Parathyroid adenoma (tissue), 2 donors: ENCODE measurements around the gene PNKP.

Experiments used
- H2AFZ ChIP-seq: fragments of 300-600 bp; sonication (generic); one replicate; pipeline ENCODE4 v1.7.0; 2017; ENCODE audit warnings: antibody characterized with exemption, mild to moderate bottlenecking
- H3K27ac ChIP-seq: fragments of 300-600 bp; sonication (generic); one replicate; pipeline ENCODE4 v1.7.0; 2017
- H3K27me3 ChIP-seq: fragments of 300-600 bp; sonication (generic); one replicate; pipeline ENCODE4 v1.7.0; 2017; ENCODE audit warnings: low read length; ENCODE audit not compliant: control insufficient read depth, insufficient read depth
- H3K36me3 ChIP-seq: fragments of 300-600 bp; sonication (generic); one replicate; pipeline ENCODE4 v1.7.0; 2017; ENCODE audit warnings: low read length; ENCODE audit not compliant: control insufficient read depth, insufficient read depth
- H3K4me1 ChIP-seq: fragments of 300-600 bp; sonication (generic); one replicate; pipeline ENCODE4 v1.7.0; 2017; ENCODE audit warnings: control low read depth
- H3K4me2 ChIP-seq: fragments of 300-600 bp; sonication (generic); one replicate; pipeline ENCODE4 v1.7.0; 2017; ENCODE audit warnings: low read length
- H3K4me3 ChIP-seq: fragments of 300-600 bp; sonication (generic); one replicate; pipeline ENCODE4 v1.7.0; 2017; ENCODE audit warnings: low read depth, low read length
- H3K79me2 ChIP-seq: fragments of 300-600 bp; sonication (generic); one replicate; pipeline ENCODE4 v1.7.0; 2017; ENCODE audit warnings: control low read depth
- H3K9ac ChIP-seq: fragments of 300-600 bp; sonication (generic); one replicate; pipeline ENCODE4 v1.7.0; 2017; ENCODE audit warnings: mild to moderate bottlenecking
- H3K9me3 ChIP-seq: fragments of 300-600 bp; sonication (generic); one replicate; pipeline ENCODE4 v1.7.0; 2017; ENCODE audit warnings: low read length; ENCODE audit not compliant: control insufficient read depth
- CTCF ChIP-seq: fragments of 300-600 bp; sonication (generic); IDR thresholded peaks from one replicate; pipeline ENCODE4 v1.7.0; 2017; ENCODE audit warnings: antibody characterized with exemption, mild to moderate bottlenecking
- donor health status: primary hyperparathyroidism.

The PNKP gene

GRCh38 chr19:49852631-49853126 lies 14.7 kb downstream of the PNKP start:
- peak overlapping the region; percentile 61 for H3K4me3 ChIP-seq
- H3K79me2 ChIP-seq: peaks cover 10% of the 10 kb centered on the region
- H3K36me3 ChIP-seq: no peaks in the 10 kb centered on the region
- no peak overlapping the region for H2AFZ ChIP-seq
- H3K9ac ChIP-seq: no peak overlapping the region
- no peak for TF ChIP-seq CTCF
- H3K4me2 ChIP-seq: peak overlapping the region; percentile 80
- H3K9me3 ChIP-seq: no peaks in the 10 kb centered on the region
- H3K27ac ChIP-seq: no peak overlapping the region
- no peaks in the 10 kb centered on the region for H3K27me3 ChIP-seq
- H3K4me1 ChIP-seq: peaks cover 4% of the 10 kb centered on the region

GRCh38 chr19:49851456-49852259 lies 15.7 kb downstream of the PNKP start:
- Histone ChIP-seq H2AFZ (no peak overlapping the region), H3K4me3 (peak overlapping the region; percentile 61), H3K4me1 (peaks cover 4% of the 10 kb centered on the region), H3K79me2 (peaks cover 10% of the 10 kb centered on the region), H3K9ac (no peak overlapping the region), H3K27me3 (no peaks in the 10 kb centered on the region), H3K4me2 (peak overlapping the region; percentile 80), H3K36me3 (no peaks in the 10 kb centered on the region), H3K9me3 (no peaks in the 10 kb centered on the region), H3K27ac (peak overlapping the region; percentile 25)
- no peak for TF ChIP-seq CTCF

- Histone ChIP-seq H3K36me3 (no peaks in the 10 kb centered on the region), H3K27ac (peak within 1 kb of the TSS; percentile 96), H3K4me2 (peak within 1 kb of the TSS; percentile 82), H3K4me1 (peaks cover 4% of the 10 kb centered on the region), H3K79me2 (peaks cover 10% of the 10 kb centered on the region), H3K4me3 (peak within 1 kb of the TSS; percentile 99), H2AFZ (peak within 1 kb of the TSS; percentile 95), H3K27me3 (no peaks in the 10 kb centered on the region), H3K9ac (peak within 1 kb of the TSS; percentile 85), H3K9me3 (no peaks in the 10 kb centered on the region)
- TF ChIP-seq CTCF: no peak
These were observed 16.7 kb downstream of the PNKP start, which contains the start of gene PTOV1 for GRCh38 chr19:49850487-49851342. Gene PTOV1, plus strand, starts transcription at chr19:49851159.

GRCh38 chr19:49850221-49850486 lies 17.2 kb downstream of the PNKP start:
- Histone ChIP-seq H3K4me3 (peak overlapping the region; percentile 99), H3K79me2 (peaks cover 10% of the 10 kb centered on the region), H3K9ac (no peak overlapping the region), H2AFZ (peak overlapping the region; percentile 95), H3K9me3 (no peaks in the 10 kb centered on the region), H3K4me1 (peaks cover 4% of the 10 kb centered on the region), H3K4me2 (peak overlapping the region; percentile 82), H3K27me3 (no peaks in the 10 kb centered on the region), H3K36me3 (no peaks in the 10 kb centered on the region), H3K27ac (peak overlapping the region; percentile 96)
- no peak for TF ChIP-seq CTCF
